DMS53 (cell line): ENCODE measurements around the gene GPRIN2.
A peak's percentile ranks its signal among the peaks of the same experiment; 100 is the strongest.
"Not testable (repeated sequence)": the region's sequence is repeated elsewhere in the genome, so short reads cannot be mapped to it uniquely, and the experiment has no call there.

Source experiments
- DNase-seq: peaks from one replicate; lab custom pipeline; 2025; lab: John Stamatoyannopoulos, UW

Gene GPRIN2

DNA sequence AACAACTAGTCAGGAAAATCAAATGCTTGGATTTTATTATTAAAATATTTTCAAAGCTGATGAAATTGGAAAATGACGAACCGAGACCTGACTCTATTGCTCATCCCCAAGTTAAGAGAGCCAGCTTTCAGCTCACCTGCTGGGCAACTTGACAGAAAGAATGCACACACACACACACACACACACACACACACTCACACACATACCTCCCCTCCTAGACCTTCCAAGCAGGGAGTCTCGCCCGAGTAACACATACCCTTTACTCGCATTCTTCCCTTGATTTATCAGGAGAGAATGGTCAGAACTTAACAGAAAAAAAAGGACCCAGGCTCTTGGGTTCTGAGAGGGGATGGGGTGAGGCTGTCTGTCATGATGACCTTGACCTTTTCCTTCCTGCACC lies 19.1 kb downstream of the GPRIN2 start:
- no peak for DNase-seq

DNA sequence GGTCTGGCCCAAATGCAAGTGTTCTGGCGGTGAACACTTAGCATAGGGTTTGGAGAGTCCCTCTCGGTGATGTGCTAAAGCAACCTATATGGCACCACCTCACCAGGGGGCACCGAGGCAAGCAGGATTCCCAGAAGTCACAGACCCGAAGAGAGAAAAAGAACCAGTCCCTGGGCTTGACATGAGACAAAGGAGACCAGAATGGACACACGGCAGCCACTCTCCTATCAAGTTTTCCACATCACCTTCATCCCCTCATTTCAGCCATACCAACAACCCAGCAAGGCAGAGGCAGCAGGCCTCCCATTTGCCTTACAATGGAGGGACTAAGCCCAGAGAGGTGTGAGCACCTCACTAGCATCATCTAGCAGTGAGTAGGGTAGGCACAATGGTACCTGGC lies 19.7 kb downstream of the GPRIN2 start:
- no peak for DNase-seq

DNA sequence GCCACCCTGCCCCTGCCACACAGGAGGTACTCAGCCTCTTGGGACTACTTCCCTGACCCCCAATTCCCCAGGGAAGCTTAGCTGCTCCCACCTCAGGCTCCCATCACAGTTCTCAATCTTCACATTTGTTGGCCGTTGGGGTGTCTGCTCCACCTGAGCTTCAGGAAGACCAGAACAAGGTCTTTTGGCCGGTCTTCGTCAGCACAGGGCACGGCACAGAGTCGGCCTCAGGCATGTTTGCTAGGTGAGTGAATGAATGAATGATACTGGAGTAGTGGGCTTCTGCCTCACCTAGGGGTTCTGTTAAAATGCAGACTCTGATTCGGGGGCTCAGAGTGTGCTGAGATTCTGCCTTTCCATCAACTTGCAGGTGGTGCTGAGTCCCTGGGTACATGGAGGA lies 20.3 kb downstream of the GPRIN2 start:
- DNase-seq = no peak

DNA sequence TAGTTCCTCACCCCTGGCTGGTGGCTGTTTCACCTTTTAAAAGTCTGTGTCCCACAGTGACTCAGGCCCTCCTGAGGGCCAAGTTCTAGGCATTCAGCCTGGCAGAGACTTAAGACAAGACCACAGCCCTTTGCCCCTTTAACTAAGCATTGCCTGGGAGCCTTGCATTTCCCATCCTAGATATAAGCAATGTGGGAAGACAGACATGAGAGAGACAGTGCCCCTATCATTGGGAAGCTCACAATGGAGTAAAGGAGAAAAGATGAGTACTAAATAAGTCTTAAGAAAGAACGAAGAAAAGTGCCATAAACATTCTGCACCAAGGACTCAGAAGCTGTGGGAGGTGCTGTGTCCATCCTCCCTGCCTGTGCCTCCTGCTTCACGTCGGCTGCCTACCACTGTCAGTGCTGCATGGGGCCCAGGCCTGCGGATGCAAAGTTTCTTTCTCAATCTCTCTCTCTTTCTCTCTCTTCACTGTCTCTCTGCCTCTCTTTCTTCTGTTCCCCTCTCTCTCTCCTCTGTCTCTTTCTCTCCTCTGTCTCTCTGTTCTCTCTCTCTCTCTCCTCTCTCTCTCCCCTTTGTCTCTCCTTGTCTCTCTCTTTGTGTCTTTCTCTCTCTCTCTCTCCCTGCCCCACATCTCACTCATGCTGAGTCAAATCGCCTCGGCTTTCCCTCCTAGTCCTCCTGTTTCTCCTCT lies 21.5 kb downstream of the GPRIN2 start:
- DNase-seq = no peak

DNA sequence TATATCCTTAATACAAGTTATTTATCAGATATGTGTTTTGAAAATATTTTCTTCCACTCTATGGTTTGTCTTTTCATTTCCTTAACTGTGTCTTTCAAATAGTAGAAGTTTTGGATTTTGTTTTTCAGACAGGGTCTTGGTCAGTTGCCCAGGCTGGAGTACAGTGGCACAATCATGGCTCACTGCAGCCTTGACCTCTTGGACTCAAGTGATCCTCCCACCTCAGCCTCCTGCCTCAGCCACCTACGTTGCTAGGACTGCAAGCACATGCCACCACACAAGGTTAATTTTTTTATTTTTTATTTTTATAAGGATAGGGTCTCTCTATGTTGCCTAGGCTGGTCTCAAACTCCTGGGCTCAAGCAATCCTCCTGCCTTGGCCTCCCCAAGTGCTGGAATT lies 24.2 kb downstream of the GPRIN2 start:
- DNase-seq = not testable (repeated sequence)

DNA sequence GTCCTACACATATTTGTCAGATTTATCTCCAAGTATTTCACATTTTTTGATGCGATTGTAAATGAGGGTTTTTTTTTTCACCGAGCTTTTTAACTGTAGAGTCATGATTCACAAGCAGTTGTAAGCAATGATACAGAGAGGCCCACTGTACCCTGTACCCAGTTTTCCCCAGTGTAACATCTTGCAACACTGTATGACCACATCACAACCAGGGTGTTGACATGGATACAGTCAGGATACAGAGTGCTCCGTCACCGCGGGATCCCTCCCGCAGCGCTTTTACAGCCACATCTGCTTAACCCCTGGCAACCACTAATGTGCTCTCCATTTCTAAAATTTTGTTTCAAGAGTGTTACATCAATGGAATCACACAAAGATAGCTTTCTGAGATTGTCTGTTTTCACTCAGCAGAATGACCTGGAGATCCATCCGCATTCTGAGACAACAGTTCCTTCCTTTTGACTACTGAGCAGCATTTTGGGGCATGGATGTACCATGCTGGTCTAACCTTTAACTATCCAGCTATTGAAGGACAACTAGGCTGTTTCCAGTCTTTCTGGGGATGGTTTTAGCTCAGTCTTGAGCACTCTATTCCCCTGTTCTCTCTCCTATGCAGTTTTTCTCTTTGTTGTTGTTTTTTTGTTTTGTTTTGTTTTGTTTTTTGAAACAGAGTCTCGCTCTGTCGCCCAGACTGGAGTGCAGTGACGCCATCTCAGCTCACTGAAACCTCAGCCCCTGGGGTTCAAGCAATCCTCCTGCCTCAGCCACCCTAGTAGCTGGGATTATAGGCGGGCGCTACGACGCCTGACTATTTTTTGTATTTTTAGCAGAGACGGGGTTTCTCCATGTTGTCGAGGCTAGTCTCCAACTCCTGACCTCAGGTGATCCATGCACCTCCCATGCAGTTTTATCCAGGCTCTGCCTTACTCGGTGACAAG lies 25.9 kb downstream of the GPRIN2 start:
- DNase-seq = peak; percentile 26

DNA sequence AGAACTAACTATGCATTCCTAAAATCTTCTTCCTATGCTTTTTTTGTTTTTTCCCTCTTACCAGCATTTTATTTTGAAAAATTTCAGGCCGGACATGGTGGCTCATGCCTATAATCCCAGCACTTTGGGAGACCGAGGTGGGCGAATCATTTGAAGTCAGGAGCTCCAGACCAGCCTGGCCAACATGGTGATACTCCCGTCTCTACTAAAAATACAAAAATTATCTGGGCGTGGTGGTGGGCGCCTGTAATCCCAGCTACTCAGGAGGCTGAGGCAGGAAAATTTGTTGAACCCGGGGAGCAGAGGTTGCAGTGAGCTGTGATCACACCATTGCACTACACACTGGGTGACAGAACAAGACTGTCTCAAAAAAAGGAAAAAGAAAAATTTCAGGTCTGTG lies 26.7 kb downstream of the GPRIN2 start:
- not testable (repeated sequence) for DNase-seq

DNA sequence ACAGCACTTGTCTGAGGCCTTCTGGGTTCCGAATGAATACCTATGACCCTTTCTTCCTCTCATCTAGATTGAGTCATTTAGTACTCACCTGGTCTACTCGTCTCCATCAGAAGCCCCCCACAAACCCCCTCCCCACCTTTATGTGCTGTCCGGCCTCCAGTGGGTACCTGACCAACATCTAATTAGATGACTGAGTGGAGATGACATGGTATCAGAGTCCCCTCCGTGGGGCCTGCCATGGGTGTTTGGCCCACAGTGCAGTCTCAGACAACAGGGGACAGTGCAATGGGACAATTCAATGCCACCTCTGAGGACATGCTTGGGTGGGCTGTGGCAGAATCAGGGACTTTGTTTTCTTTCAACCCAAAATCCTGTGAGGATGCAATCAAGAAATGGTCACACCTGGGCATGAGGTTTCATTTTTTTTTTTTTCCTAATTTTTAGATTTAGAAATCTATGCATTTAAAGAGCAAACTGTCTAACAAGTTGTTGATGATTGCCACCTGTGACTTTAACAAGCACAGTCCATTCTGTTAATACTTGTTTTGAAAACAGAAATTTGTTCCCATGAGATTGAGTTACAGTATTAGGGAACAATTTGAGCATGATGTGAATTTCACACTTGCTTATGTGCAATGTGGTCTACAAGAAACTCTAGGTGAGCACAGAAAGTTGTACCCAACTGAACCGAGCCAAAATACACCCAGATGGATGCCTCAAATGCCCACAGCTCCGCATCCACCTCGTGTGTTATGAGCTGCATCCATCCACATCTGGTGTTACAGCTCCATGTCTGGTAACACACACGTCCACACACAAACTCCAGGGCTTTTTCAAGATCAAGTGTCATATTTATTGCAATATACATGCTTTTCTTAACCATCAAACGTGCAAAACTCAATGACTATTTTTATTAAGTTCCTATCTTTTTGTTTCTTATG lies 27.5 kb downstream of the GPRIN2 start:
- no peak for DNase-seq

DNA sequence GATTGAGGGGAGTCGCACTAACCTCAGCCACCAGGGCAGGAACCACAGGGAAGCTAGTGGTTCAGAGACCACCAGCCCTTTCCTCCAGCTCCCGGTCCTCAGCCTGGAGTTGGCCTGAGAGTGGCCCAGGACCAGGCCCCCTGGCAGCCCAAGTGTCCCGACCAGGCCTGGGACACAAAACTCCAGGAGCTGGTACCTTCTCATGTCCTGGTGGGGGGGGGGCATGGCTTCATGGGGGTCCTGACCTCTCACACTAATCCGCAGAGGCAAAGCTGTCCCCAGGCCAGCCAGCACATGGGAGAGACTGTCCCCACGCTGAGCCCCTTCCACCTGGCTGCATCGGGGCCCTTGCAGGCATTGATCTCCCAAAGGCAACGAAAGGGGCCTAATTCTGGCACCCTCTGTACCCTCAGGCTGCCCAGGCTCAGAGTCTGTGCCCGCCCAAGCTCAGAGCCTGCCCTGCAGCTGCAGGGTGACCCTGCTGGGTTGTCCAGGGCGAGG lies 28.2 kb downstream of the GPRIN2 start:
- DNase-seq = no peak

DNA sequence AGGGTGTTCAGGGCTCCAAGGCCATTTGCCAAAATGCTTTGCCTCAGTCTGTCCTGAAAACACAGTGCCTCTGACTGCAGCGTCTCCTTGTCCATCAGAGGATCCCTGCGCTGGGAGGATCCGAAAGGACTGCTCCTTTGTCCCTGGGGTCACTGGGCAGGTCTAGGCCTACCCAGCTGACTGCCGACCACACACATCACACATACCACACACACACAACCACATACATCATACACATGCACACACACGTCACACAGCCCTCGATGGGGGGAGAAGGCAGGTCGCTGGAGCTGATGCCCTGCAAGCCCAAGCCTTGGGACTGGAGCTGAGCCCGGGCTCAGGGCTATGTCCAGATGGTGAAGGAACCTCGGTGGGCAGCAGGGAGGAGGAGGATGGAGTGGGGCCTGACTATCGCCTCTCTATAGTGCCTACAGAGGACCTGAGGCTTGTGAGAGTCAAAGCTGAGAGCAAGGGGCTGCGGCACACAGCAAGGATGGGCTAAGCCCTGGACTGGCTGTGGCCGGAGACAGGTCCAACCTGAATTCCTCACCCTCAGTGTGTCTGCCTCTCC lies 29.1 kb downstream of the GPRIN2 start:
- no peak for DNase-seq

DNA sequence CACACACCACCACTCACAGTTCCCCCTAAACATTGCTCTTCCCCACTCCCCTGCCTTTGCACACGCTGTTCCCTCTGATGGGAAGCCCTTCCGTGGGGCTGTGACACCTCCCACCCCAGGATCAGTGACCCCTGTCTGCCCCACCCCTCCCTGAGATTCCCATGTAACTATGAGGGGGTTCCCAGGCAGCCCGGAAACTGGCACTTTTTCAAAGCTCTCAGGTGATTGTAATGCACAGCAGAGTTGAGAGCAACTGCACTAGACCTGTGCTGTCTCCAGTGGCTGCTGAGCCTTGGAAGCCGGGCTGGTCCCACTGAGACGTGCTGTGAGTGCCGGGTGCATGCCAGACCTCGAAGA lies 29.8 kb downstream of the GPRIN2 start:
- DNase-seq = peak; percentile 50

DNA sequence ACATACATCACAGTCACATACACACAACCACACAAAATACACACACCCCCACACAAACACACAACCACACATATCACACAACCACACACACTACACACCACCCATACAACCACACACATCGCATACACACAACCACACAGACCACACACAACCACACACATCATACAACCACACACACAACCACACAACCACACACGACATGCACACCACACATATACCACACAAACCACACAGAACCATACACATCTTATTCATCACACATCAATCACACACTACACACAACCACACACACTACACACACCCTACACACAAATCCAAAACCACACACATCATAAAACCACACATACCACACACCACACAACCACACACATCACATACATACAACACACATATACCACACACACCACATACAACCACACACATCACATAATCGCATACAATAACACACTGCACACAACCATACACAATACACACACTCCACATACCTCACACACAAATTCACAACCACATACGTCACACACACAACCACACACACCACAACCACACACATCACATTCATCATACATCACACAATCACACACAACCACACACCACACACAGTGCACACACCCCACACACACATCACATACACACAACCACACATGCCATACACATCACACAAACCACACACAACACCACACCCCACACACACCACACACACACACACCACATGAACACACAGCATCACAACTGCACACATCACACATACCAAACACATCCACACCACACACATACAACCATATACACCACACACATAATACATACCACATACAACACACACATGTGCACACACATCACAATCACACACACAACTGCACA lies 30.4 kb downstream of the GPRIN2 start:
- DNase-seq = no peak

DNA sequence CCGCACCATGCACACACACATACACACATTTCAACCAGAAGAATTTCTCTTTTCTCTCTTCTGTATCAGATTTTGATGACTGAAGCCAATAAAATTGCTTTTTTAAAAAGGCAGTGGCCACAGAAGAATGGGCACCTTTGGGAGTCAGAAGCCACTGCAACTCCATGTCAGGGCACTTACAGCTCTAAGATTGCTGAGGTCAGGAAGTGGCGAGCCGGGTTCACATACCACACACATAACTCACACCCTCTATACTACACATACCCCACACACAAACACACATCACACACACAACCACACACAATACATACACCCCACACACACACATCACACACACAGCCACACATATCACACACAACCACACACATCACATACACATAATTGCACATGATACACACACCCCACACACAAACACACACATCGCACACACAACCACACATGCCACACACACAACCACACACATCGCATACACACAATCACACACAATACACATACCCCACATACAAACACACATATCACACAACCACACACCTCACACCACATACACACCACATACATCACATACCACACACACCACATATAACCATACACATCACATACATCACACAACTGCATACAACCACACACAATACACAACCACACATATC lies 31.2 kb downstream of the GPRIN2 start:
- peak; percentile 49 for DNase-seq

DNA sequence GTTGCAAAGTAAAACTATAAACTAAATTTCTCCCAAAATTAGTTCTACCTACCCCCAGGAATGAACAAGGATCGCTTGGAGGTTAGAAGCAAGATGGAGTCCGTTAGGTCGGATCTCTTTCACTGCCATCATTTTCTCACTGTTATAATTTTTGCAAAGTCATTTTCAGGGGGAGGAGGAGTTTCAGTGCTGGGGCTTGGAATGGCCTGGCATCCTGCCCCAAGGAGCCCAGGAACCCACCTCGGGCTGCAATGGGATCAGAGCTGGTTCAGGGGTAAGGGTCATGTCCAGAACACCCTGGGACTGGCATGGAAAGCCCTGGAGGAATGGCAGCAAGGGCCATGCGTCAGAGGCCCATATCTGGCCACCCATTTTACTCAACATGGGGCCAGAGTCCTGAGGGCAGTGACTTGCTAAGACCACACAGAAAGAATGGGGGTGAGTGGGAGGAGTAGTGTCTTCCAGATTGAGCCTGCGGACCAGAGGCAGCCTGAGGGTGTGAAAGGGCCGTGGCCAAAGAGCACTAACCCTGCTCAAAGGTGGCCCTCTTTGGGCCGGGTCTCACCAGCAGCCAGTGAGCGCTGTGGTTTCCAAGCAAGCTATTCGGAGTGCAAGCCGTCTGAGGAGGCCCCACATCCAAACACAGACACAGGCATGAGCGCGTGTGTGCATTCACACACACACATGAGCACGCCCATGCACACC lies 31.8 kb downstream of the GPRIN2 start:
- DNase-seq = peak; percentile 49

DNA sequence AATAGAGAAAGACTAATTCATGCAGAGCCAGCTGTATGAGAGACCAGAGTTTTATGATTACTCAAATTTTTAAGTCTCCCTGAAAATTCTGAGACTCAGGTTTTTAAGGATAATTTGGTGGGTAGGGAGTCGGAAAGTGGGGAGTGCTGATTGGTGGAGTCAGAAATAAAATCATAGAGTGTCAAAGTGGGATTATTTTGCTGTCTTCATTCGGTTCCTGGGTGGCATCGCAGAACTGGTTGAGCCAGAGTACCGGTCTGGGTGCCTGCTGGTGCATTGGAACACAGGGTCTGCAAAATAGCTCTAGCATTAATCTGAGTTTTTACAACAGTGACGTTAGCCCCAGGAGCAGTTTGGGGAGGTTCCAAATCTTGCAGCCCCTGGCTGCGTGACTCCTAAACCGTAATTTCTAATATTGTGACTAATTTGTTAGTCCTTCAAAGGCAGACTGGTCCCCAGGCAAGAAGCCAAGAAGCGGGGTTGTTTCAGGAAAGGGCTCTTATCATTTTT lies 32.4 kb downstream of the GPRIN2 start:
- no peak for DNase-seq

DNA sequence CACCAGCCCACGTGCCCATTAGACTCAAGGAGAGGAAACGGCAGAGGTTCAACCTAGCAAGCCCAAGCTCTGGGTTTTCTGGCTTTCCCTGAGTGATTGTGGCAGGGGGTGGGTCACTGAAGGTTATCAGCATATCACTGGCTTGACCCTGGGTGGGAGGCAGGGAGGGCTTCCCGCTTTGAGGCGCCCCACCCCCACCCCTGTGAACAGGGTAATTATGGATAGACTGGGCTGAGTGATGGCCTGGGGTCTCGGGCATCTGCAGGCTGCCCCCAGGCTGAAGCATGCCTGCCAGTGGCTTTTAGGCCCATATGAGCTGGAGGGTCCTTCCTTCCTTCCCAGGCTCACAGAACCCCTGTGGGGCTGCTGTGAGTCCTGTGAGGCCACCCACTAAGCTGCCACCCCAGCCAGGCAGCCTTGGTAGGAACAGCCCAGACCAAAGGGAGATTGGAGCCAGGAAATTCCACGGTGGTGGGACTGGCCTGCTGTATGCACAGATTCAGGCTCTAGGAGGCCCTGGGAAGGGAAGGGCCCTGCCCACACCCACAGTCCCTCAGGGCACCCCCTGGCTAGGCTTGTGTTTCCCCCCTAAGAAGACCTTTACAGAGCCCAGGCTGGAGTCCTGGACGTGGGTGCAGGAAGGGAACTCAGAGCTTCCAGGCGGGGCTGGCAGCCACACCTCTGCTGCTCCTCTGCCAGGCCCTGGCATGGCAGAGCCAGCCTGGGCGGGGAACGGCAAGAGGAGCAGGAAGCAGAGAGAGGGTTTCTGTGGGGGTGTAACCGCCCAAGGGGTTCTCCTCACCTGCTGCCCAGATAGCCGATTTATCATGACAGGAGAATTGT lies 33.1 kb downstream of the GPRIN2 start:
- no peak for DNase-seq

DNA sequence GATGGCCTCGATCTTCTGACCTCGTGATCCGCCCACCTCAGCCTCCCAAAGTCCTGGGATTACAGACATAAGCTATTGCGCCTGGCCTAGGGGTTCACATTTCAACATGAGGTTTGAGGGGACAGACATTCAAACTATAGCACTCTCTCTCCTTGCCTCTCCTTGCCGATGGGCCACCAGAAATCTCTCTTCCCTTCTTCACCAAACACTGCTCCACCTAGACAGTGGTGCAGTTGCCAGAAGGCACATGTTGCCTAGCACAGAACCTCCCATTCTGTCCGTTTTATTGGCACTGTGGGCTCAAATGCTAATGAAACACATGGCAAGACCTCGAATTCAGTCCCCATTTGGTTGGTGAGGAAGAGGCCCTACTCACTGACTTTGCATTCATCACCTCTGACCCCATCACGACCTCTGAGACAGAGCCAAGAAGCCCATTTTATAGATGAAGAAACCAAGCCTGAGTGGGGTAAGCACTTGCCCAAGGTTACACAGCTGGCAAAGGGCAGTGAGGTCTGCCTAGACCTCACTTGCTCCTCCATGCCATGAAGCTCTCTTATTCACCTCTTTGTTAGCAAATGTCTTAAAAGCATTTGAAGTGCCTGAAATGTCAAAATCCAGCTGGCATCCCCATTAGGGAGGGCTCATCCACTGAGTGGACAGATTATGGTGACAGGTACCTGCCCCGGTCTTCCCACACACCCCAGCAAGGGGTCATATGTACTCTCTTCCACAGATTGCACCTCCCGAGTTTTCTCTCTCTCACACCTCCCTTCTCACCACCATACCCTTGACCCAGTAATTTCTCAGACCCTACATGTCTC lies 34.0 kb downstream of the GPRIN2 start:
- DNase-seq = no peak

DNA sequence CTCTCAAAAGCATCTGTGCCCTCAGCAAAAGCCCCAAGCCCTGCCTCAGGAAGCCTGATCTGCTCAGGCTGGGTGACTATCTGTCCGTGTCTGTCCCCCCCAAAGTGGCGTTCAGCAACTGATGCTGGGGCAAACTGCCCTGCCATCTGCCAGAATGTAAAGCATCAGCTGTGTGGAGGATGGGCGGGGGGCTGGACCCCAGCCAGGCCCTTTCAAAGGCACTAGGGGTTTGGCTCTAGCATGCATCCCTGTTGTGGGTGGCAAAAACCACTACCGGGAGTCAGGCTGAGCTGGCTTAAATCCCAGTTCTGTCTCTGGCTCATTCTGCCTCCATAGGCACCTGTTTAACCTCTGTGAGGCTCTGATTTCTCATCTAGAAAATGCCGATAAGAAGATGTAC lies 35.5 kb downstream of the GPRIN2 start:
- DNase-seq = no peak
